ENCODE measurements around the gene INPP5A. TPM values are rescaled to one million over a fixed set of nuclear protein-coding genes. Genes with fewer than 3 reads are reported as not detected.
"Not testable (repeated sequence)": the region's sequence is repeated elsewhere in the genome, so short reads cannot be mapped to it uniquely, and the experiment has no call there.

INPP5A gene
- total and polyA plus RNA-seq, 2 donors (not counting 1 experiment from before 2014, with no cell fraction given) = 9.3 to 87.8 TPM

- no peak for ATAC-seq (ENCODE audit: low read depth)
- Histone ChIP-seq H3K27ac (ENCODE audit: low read length in 2 of 2) (no peak overlapping the region), H2AFZ (ENCODE audit: insufficient read depth, low read depth, low read length, poor library complexity, severe bottlenecking) (no peak overlapping the region), H3K27me3 (replicated peaks in 1 of 4; ENCODE audit: control extremely low read depth in 1 of 4, control insufficient read depth in 3 of 4, insufficient read depth in 4 of 4, low read length in 3 of 4) (no peaks in the 10 kb centered on the region), H3K4me3 (ENCODE audit: control extremely low read depth in 1 of 5, extremely low read depth in 1 of 5, insufficient read depth in 1 of 5, low read depth in 2 of 5, low read length in 4 of 5) (no peak overlapping the region), H4K20me1 (ENCODE audit: control insufficient read depth, insufficient read depth, low read length, poor library complexity, severe bottlenecking) (peaks cover 35% of the 10 kb centered on the region), H3K36me3 (replicated peaks in 1 of 2; ENCODE audit: control extremely low read depth in 1 of 2, control insufficient read depth in 1 of 2, extremely low read depth in 1 of 2, insufficient read depth in 2 of 2, low read length in 1 of 2) (no peaks in the 10 kb centered on the region), H3K9me3 (ENCODE audit: control extremely low read depth in 1 of 3, control insufficient read depth in 2 of 3, insufficient read depth in 1 of 3, low read length in 2 of 3) (no peaks in the 10 kb centered on the region), H3K4me2 (replicated peaks; ENCODE audit: low read depth, low read length, poor library complexity, severe bottlenecking) (no peak overlapping the region), H3K4me1 (ENCODE audit: control insufficient read depth in 2 of 2, insufficient read depth in 2 of 2, low read length in 2 of 2) (no peaks in the 10 kb centered on the region), H3K9ac (ENCODE audit: low read length) (no peak overlapping the region), H3K79me2 (ENCODE audit: control insufficient read depth, insufficient read depth, low read length) (no peaks in the 10 kb centered on the region)
- Mint-ChIP-seq H3K4me1 (no peaks in the 10 kb centered on the region), H3K9me3 (ENCODE audit: insufficient read depth) (no peaks in the 10 kb centered on the region), H3K27me3 (no peaks in the 10 kb centered on the region), H3K27ac (no peak overlapping the region), H3K4me3 (no peak overlapping the region)
- no peak for DNase-seq
- WGBS (ENCODE audit: insufficient coverage) = 94% methylated on average over 11 of the region's 12 CpGs
- POLR2A ChIA-PET = no interaction called here
- CTCF ChIA-PET = no interaction called here
- intact Hi-C loops (cut with micrococcal nuclease) = no loop called here
- TF ChIP-seq CTCF (IDR thresholded peaks at IDR 0.05) (no peak), EZH2 (IDR thresholded peaks at IDR 0.05; ENCODE audit: borderline replicate concordance, insufficient read depth, low read depth, low read length, poor library complexity, severe bottlenecking) (no peak)
Measured at GRCh38 chr10:132742837-132743194, 205.2 kb downstream of the INPP5A start.

GRCh38 chr10:132743196-132743924 lies 205.8 kb downstream of the INPP5A start:
- DNase-seq; H3K79me2 ChIP-seq (ENCODE audit: control insufficient read depth, insufficient read depth, low read length); H3K4me1 Mint-ChIP-seq; H2AFZ ChIP-seq (ENCODE audit: insufficient read depth, low read depth, low read length, poor library complexity, severe bottlenecking); H3K36me3 ChIP-seq (replicated peaks in 1 of 2; ENCODE audit: control extremely low read depth in 1 of 2, control insufficient read depth in 1 of 2, extremely low read depth in 1 of 2, insufficient read depth in 2 of 2, low read length in 1 of 2); H3K27me3 ChIP-seq (replicated peaks in 1 of 4; ENCODE audit: control extremely low read depth in 1 of 4, control insufficient read depth in 3 of 4, insufficient read depth in 4 of 4, low read length in 3 of 4); H3K27ac ChIP-seq (ENCODE audit: low read length in 2 of 2); H3K9me3 Mint-ChIP-seq (ENCODE audit: insufficient read depth); H3K4me1 ChIP-seq (ENCODE audit: control insufficient read depth in 2 of 2, insufficient read depth in 2 of 2, low read length in 2 of 2); H3K27me3 Mint-ChIP-seq; H3K9ac ChIP-seq (ENCODE audit: low read length); POLR2A ChIA-PET; H3K4me3 ChIP-seq (ENCODE audit: control extremely low read depth in 1 of 5, extremely low read depth in 1 of 5, insufficient read depth in 1 of 5, low read depth in 2 of 5, low read length in 4 of 5); CTCF ChIA-PET; H3K4me2 ChIP-seq (replicated peaks; ENCODE audit: low read depth, low read length, poor library complexity, severe bottlenecking); intact Hi-C loops (cut with micrococcal nuclease); ATAC-seq (ENCODE audit: low read depth); H3K4me3 Mint-ChIP-seq; H3K27ac Mint-ChIP-seq; H3K9me3 ChIP-seq (ENCODE audit: control extremely low read depth in 1 of 3, control insufficient read depth in 2 of 3, insufficient read depth in 1 of 3, low read length in 2 of 3): not testable (repeated sequence)
- H4K20me1 ChIP-seq (ENCODE audit: control insufficient read depth, insufficient read depth, low read length, poor library complexity, severe bottlenecking) = peaks cover 35% of the 10 kb centered on the region
- WGBS (ENCODE audit: insufficient coverage) = 96% methylated on average over 24 of the region's 30 CpGs
